HepG2 (cell line): ENCODE results near the gene NEURL2. TPM values are rescaled to one million over a fixed set of nuclear protein-coding genes. Genes with fewer than 3 reads are reported as not detected.
A peak's percentile ranks its signal among the peaks of the same experiment; 100 is the strongest.

Experiments
- EP300 ChIP-seq, 3 experiments: sonication (generic) in 1 of 3; formaldehyde crosslinking in 1 of 3; IDR thresholded peaks; 2 replicates each; pipeline versions ENCODE4 v1.5.1 to v1.6.1; 2011 to 2020; ENCODE audit warnings: low read depth in 2 of 3, low read length in 2 of 3, borderline replicate concordance in 1 of 3, improper control_type of control experiment in 1 of 3, mild to moderate bottlenecking in 1 of 3, missing genetic modification reagents in 1 of 3, moderate library complexity in 1 of 3
- FOSL2 ChIP-seq: sonication (generic); formaldehyde crosslinking; IDR thresholded peaks from 2 replicates; pipeline ENCODE4 v1.4.0; 2020; ENCODE audit warnings: missing genetic modification reagents
- FOXP4 ChIP-seq: sonication (generic); formaldehyde crosslinking; IDR thresholded peaks from 2 replicates; pipeline ENCODE4 v1.4.0; 2020; ENCODE audit warnings: missing genetic modification reagents
- HNF4A ChIP-seq: sonication (generic); formaldehyde crosslinking; IDR thresholded peaks from 2 replicates; pipeline ENCODE4 v1.4.0; 2020; ENCODE audit warnings: missing genetic modification reagents
- HNF4G ChIP-seq, 2 experiments: sonication (generic) in 1 of 2; formaldehyde crosslinking in 1 of 2; IDR thresholded peaks; 2 replicates each; pipeline versions ENCODE4 v1.4.0 to v1.6.1; 2011 to 2020; ENCODE audit warnings: borderline replicate concordance in 2 of 2, low read depth in 2 of 2, mild to moderate bottlenecking in 2 of 2, low read length in 1 of 2, missing genetic modification reagents in 1 of 2, moderate library complexity in 1 of 2
- JUND ChIP-seq: sonication (generic); formaldehyde crosslinking; IDR thresholded peaks from 2 replicates; pipeline ENCODE4 v1.8.0; 2022; ENCODE audit warnings: mild to moderate bottlenecking, missing genetic modification reagents
- KAT8 ChIP-seq: IDR thresholded peaks from 2 replicates; pipeline ENCODE4 v1.6.1; 2016; ENCODE audit warnings: missing genetic modification reagents, missing compliant biosample characterization
- MIER3 ChIP-seq: IDR thresholded peaks from 2 replicates; pipeline ENCODE4 v1.6.1; 2016; ENCODE audit warnings: missing compliant biosample characterization, borderline replicate concordance
- MYC ChIP-seq: sonication (generic); formaldehyde crosslinking; IDR thresholded peaks from 2 replicates; pipeline ENCODE4 v1.9.0; 2021; ENCODE audit warnings: missing genetic modification reagents, borderline replicate concordance
- NFKBIZ ChIP-seq: IDR thresholded peaks from 2 replicates; pipeline ENCODE4 v1.6.1; 2018; ENCODE audit warnings: missing genetic modification reagents, missing compliant biosample characterization
- RARA ChIP-seq: IDR thresholded peaks from 2 replicates; pipeline ENCODE4 v1.6.1; 2016; ENCODE audit warnings: missing genetic modification reagents, missing compliant biosample characterization
- TCF12 ChIP-seq, 2 experiments: fragments of 450-650 bp in 1 of 2; sonication (generic) in 1 of 2; formaldehyde crosslinking in 1 of 2; IDR thresholded peaks; 2 replicates each; pipeline versions ENCODE4 v1.6.1 to v1.8.0; 2017 to 2022; ENCODE audit warnings: antibody characterized with exemption in 1 of 2, mild to moderate bottlenecking in 1 of 2, missing genetic modification reagents in 1 of 2, moderate library complexity in 1 of 2
- ZEB1 ChIP-seq: IDR thresholded peaks from 2 replicates; pipeline ENCODE4 v1.6.1; 2012; ENCODE audit warnings: mild to moderate bottlenecking, low read depth, inconsistent platforms; ENCODE audit not compliant: insufficient replicate concordance
- ZNF24 ChIP-seq: fragments of 450-650 bp; IDR thresholded peaks from 2 replicates; pipeline ENCODE4 v1.6.1; 2017; ENCODE audit warnings: antibody characterized with exemption, mild to moderate bottlenecking
- ZNF263 ChIP-seq: sonication (generic); formaldehyde crosslinking; IDR thresholded peaks from 2 replicates; pipeline ENCODE4 v1.4.0; 2020; ENCODE audit warnings: missing genetic modification reagents
- ZNF280D ChIP-seq: sonication (generic); formaldehyde crosslinking; IDR thresholded peaks from 2 replicates; pipeline ENCODE4 v1.5.1; 2020; ENCODE audit warnings: mild to moderate bottlenecking, missing genetic modification reagents
- ZNF501 ChIP-seq: sonication (generic); formaldehyde crosslinking; IDR thresholded peaks from 2 replicates; pipeline ENCODE4 v1.5.1; 2020; ENCODE audit warnings: mild to moderate bottlenecking, moderate library complexity, missing genetic modification reagents
- ZNF614 ChIP-seq: IDR thresholded peaks from 2 replicates; pipeline ENCODE4 v1.6.1; 2018; ENCODE audit warnings: missing biosample characterization, missing genetic modification reagents, inconsistent platforms, borderline replicate concordance
- ZNF629 ChIP-seq: sonication (generic); formaldehyde crosslinking; conservative IDR thresholded peaks from 2 replicates; pipeline ENCODE4 v1.5.0; 2020; ENCODE audit warnings: missing genetic modification reagents
- ZNF652 ChIP-seq: IDR thresholded peaks from 2 replicates; pipeline ENCODE4 v1.6.1; 2016; ENCODE audit warnings: low read depth, borderline replicate concordance
- polyA plus RNA-seq, 8 experiments: library from polyadenylated mRNA; depleted of rRNA in 3 of 8; stranded (reverse) in 7 of 8; unstranded in 1 of 8; fragments of >200 nt; fragmentation: Illumina TruSeq in 4 of 8; extraction: Trizol in 4 of 8; gene quantifications; 2 replicates each; pipeline versions ENCODE4 v1.2.1 to v1.2.3, GENCODE V29; 2011 to 2016; ENCODE audit warnings: low read depth in 4 of 8, missing spikeins in 1 of 8, mixed read lengths in 1 of 8; ENCODE audit not compliant: insufficient read depth in 1 of 8
- total RNA-seq, 5 experiments: library from RNA; depleted of rRNA; stranded (reverse); fragments of >200 nt; fragmentation: Illumina TruSeq; extraction: Trizol; gene quantifications; 2 replicates each; pipeline ENCODE4 v1.2.3, GENCODE V29; 2016; ENCODE audit warnings: low read depth in 1 of 5
- TF ChIP-seq, protein P1 (sequence below): sonication (generic); formaldehyde crosslinking; IDR thresholded peaks from 2 replicates; pipeline ENCODE4 v1.4.0; 2020; ENCODE audit warnings: missing genetic modification reagents, mild to moderate bottlenecking, borderline replicate concordance

NEURL2 gene
- total and polyA plus RNA-seq, 2 of the 13 experiments (the other 11 are each of a cell fraction or from before 2014, with no cell fraction given), result 7.2 to 9.7 TPM

GRCh38 chr20:45909336-45909808, 18.4 kb upstream of the NEURL2 start (continued):
- TF ChIP-seq FOXP4 (CRISPR knock-in tag), result peak; percentile 51; the same call in 1 of the 2 replicates
- no peak for TF ChIP-seq ZNF24
- peak; percentile 87 for TF ChIP-seq RARA (CRISPR knock-in tag)
- 0 out of 2 replicates have a peak, but pooled peaks have one; percentile 22 for TF ChIP-seq ZNF629 (CRISPR knock-in tag)
- 0 out of 2 replicates have a peak, but pooled peaks have one; percentile 9 for TF ChIP-seq ZNF263 (CRISPR knock-in tag)
- TF ChIP-seq, protein P1, sequence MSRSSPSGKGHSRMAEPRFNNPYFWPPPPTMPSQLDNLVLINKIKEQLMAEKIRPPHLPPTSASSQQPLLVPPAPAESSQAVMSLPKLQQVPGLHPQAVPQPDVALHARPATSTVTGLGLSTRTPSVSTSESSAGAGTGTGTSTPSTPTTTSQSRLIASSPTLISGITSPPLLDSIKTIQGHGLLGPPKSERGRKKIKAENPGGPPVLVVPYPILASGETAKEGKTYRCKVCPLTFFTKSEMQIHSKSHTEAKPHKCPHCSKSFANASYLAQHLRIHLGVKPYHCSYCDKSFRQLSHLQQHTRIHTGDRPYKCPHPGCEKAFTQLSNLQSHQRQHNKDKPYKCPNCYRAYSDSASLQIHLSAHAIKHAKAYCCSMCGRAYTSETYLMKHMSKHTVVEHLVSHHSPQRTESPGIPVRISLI (CRISPR knock-in tag), result no peak
- TF ChIP-seq NFKBIZ, result no peak
- TF ChIP-seq KAT8 (CRISPR knock-in tag), result peak; percentile 72
- TF ChIP-seq ZNF652 (CRISPR knock-in tag), result 0 out of 2 replicates have a peak, but pooled peaks have one; percentile 29
- TF ChIP-seq ZNF614 (CRISPR knock-in tag), result peak; percentile 6; the same call in 1 of the 2 replicates
- peak; percentile 43; the same call in 1 of the 2 replicates for TF ChIP-seq MYC (CRISPR knock-in tag)
- no peak for TF ChIP-seq TCF12 (IDR thresholded peaks at IDR 0.05)
- 0 out of 2 replicates have a peak, but pooled peaks have one; percentile 29 for TF ChIP-seq TCF12 (CRISPR knock-in tag; IDR thresholded peaks at IDR 0.05)
- peak in 1 of 2 experiments; percentile 57; a peak in 1 of 4 replicates for TF ChIP-seq EP300 (IDR thresholded peaks at IDR 0.05; ENCODE audit: low read depth in 2 of 2, low read length in 2 of 2)
- TF ChIP-seq EP300 (CRISPR knock-in tag; IDR thresholded peaks at IDR 0.05; ENCODE audit: borderline replicate concordance), result peak; percentile 25; the same call in 1 of the 2 replicates
- peak; percentile 90 for TF ChIP-seq ZNF501
- TF ChIP-seq HNF4G (IDR thresholded peaks at IDR 0.05; ENCODE audit: borderline replicate concordance, low read depth, low read length), result peak; percentile 90
- TF ChIP-seq HNF4G (CRISPR knock-in tag; IDR thresholded peaks at IDR 0.05; ENCODE audit: borderline replicate concordance, low read depth), result peak; percentile 91; the same call in 1 of the 2 replicates
- TF ChIP-seq ZEB1, result no peak
- TF ChIP-seq FOSL2 (CRISPR knock-in tag), result 0 out of 2 replicates have a peak, but pooled peaks have one; percentile 48
- peak; percentile 96 for TF ChIP-seq HNF4A (CRISPR knock-in tag)
- TF ChIP-seq ZNF280D (CRISPR knock-in tag), result 0 out of 2 replicates have a peak, but pooled peaks have one; percentile 52
- TF ChIP-seq JUND, result peak; percentile 45; the same call in 1 of the 2 replicates
- TF ChIP-seq MIER3 (CRISPR knock-in tag), result peak; percentile 62; the same call in 1 of the 2 replicates
